Right lobe of liver (tissue), 6 donors: ENCODE data around the gene GPHA2. TPM values are rescaled to one million over a fixed set of nuclear protein-coding genes. Genes with fewer than 3 reads are reported as not detected.

Experiments
- ATAC-seq, 4 donors: fragments of 200-7000 bp; cut with Tn5 transposase; one replicate each; pipeline ENCODE4 v1.9.1; 2020; ENCODE audit warnings: mild to moderate bottlenecking in 4 of 4, moderate library complexity in 4 of 4
- DNase-seq, 3 donors: peaks; one replicate each; pipeline ENCODE4 v3.0.0-alpha.2; 2020
- H3K27ac ChIP-seq, 3 donors: fragments of 200-600 bp; one replicate each; pipeline ENCODE4 v1.8.0; 2022
- H3K27me3 ChIP-seq, 2 donors: fragments of 200-600 bp; one replicate each; pipeline ENCODE4 v1.8.0; 2022
- H3K36me3 ChIP-seq, 4 donors: fragments of 200-600 bp; sonication (generic) in 1 of 4; one replicate each; pipeline versions ENCODE4 v1.5.1 to v1.8.0; 2017 to 2022; ENCODE audit warnings: control low read depth in 1 of 4
- H3K4me1 ChIP-seq, 4 donors: fragments of 200-600 bp; sonication (generic) in 1 of 4; one replicate each; pipeline versions ENCODE4 v1.5.1 to v1.8.0; 2017 to 2022; ENCODE audit warnings: control low read depth in 1 of 4
- H3K4me3 ChIP-seq, 3 donors: fragments of 200-600 bp; one replicate each; pipeline ENCODE4 v1.8.0; 2022
- H3K9me3 ChIP-seq, 4 donors: fragments of 200-600 bp; sonication (generic) in 1 of 4; one replicate each; pipeline versions ENCODE4 v1.5.1 to v1.8.0; 2017 to 2022; ENCODE audit warnings: control low read depth in 1 of 4
- CTCF ChIP-seq, 4 donors: fragments of 200-600 bp in 3 of 4; fragments of 450-650 bp in 1 of 4; IDR thresholded peaks; one replicate each; pipeline versions ENCODE4 v1.5.1 to v1.8.0; 2016 to 2022; ENCODE audit warnings: antibody characterized with exemption in 4 of 4, mild to moderate bottlenecking in 2 of 4
- POLR2A ChIP-seq: fragments of 450-650 bp; IDR thresholded peaks from one replicate; pipeline ENCODE4 v1.6.1; 2017; ENCODE audit warnings: antibody characterized with exemption, mild to moderate bottlenecking
- WGBS: methylation state at CpG from one replicate; pipeline ENCODE4 v1.1.6; 2018; ENCODE audit warnings: low coverage, low lambda C conversion rate; ENCODE audit not compliant: insufficient coverage; ENCODE audit errors: missing lambda C conversion rate; 5-methylcytosine and 5-hydroxymethylcytosine counted together
- intact Hi-C, 2 donors: fragments of 100-400 bp; cut with DNase I; formaldehyde crosslinking; loops; one replicate each; pipeline versions ENCODE4 v1.11.2 to v1.14.1; 2022
- total RNA-seq, 6 experiments: library from RNA; depleted of rRNA in 2 of 6; stranded (reverse); fragments of >200 nt in 2 of 6; fragmentation: NEBNext Ultra II Directional in 3 of 6; extraction: Animal tissue kit (Norgen Biotek cat#: 25700) in 3 of 6; gene quantifications; one replicate each; pipeline versions ENCODE4 v1.1.0 to v1.2.4, GENCODE V29; 2016 to 2023
- donor health status: DM: no; HTN: yes; CAD: no.
- donor health status: DM: no; HTN: no; CAD: no.
- donor health status: DM: no; HTN: no; CAD: no.
- donor health status: DM: no; HTN: yes; CAD: no.
- donor health status: DM: no; HTN: yes; CAD: no.

The GPHA2 gene
- total RNA-seq, 6 experiments from 2014 or later: 0.46 TPM; not detected in 5

GRCh38 chr11:64916040-64916774 is 19.5 kb downstream of the GPHA2 start:
- TF ChIP-seq CTCF (IDR thresholded peaks at IDR 0.05) (no peak), POLR2A (no peak)
- peak in 2 of 3 donors; percentile 78 to 81 for DNase-seq
- Histone ChIP-seq H3K27ac (peak overlapping the region; percentile 77 to 89 (median 85)), H3K36me3 (peaks cover 5 to 31% (median 15%) of the 10 kb centered on the region in 4 donors), H3K4me1 (peaks cover 0 to 14% (median 4%) of the 10 kb centered on the region in 4 donors), H3K9me3 (no peaks in the 10 kb centered on the region), H3K4me3 (peak overlapping the region; percentile 87 to 99 (median 91)), H3K27me3 (no peaks in the 10 kb centered on the region)
- 0% methylated on average over 8 of the region's 23 CpGs for WGBS
- ATAC-seq: peak; percentile 38 to 61 (median 42)
- intact Hi-C loops: no loop called here

- peaks cover 0 to 14% (median 4%) of the 10 kb centered on the region in 4 donors for H3K4me1 ChIP-seq
- no peaks in the 10 kb centered on the region for H3K9me3 ChIP-seq
- H3K4me3 ChIP-seq: no peak overlapping the region
- DNase-seq: no peak
- peaks cover 5 to 38% (median 17%) of the 10 kb centered on the region in 4 donors for H3K36me3 ChIP-seq
- no peaks in the 10 kb centered on the region for H3K27me3 ChIP-seq
- intact Hi-C loops: no loop called here
- ATAC-seq: no peak
- no peak overlapping the region for H3K27ac ChIP-seq
- 68% methylated on average over 4 of the region's 7 CpGs for WGBS
- TF ChIP-seq POLR2A (no peak), CTCF (IDR thresholded peaks at IDR 0.05) (no peak)
Observed at GRCh38 chr11:64915376-64915887, 20.3 kb downstream of the GPHA2 start.

DNA sequence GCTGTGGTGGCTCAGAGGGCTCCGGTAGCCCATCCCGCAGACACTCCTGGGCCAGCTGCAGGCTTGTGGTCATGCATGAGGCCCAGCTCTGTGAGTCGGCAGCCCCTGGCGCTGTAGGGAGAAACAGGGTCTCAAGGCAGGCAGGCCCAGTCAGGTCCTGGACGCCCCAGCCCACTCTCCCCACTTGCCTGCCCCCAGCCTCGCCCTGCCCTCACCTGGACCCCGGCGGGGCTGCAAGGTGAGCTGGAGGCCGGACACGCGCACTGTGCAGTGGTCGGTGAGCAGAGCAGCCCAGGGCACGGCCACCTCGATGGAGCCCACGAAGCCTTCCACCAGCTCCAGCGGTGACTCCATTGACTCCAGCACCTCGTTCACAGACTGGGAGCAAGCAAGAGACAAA is 21.6 kb downstream of the GPHA2 start:
- Histone ChIP-seq H3K9me3 (no peaks in the 10 kb centered on the region), H3K4me3 (no peak overlapping the region), H3K27me3 (no peaks in the 10 kb centered on the region), H3K4me1 (peaks cover 0 to 14% (median 4%) of the 10 kb centered on the region in 4 donors), H3K36me3 (peaks cover 5 to 51% (median 25%) of the 10 kb centered on the region in 4 donors), H3K27ac (no peak overlapping the region)
- DNase-seq (no peak), ATAC-seq (no peak)
- intact Hi-C loops: no loop called here
- WGBS: no CpG with 5 or more reads among the region's 17 CpGs
- TF ChIP-seq CTCF (IDR thresholded peaks at IDR 0.05) (no peak), POLR2A (no peak)

GRCh38 chr11:64913171-64913727 is 22.4 kb downstream of the GPHA2 start:
- Histone ChIP-seq H3K4me1 (peaks cover 0 to 13% (median 4%) of the 10 kb centered on the region in 4 donors), H3K4me3 (no peak overlapping the region), H3K27me3 (no peaks in the 10 kb centered on the region), H3K27ac (no peak overlapping the region), H3K36me3 (peaks cover 5 to 55% (median 28%) of the 10 kb centered on the region in 4 donors), H3K9me3 (no peaks in the 10 kb centered on the region)
- WGBS: 81% methylated on average over 3 of the region's 18 CpGs
- intact Hi-C loops: no loop called here
- TF ChIP-seq POLR2A (no peak), CTCF (IDR thresholded peaks at IDR 0.05) (no peak)
- DNase-seq (no peak), ATAC-seq (no peak)
